ENCODE results near the gene NPLOC4.

GRCh38 chr17:81666342-81667191, 29.7 kb upstream of the NPLOC4 start, which contains the start of the genes CCDC137 and OXLD1:
- TF ChIP-seq CTCF (conservative IDR thresholded peaks at IDR 0.05) (no peak), EZH2 (IDR thresholded peaks at IDR 0.05; ENCODE audit: low read depth) (no peak)
